IPS-NIHi7 (cell line): ENCODE data around the gene UBAC2.
A peak's percentile ranks its signal among the peaks of the same experiment; 100 is the strongest.
"Not testable (repeated sequence)": the region's sequence is repeated elsewhere in the genome, so short reads cannot be mapped to it uniquely, and the experiment has no call there.

Experiments
- DNase-seq: peaks from one replicate; pipeline ENCODE4 v3.0.0; 2012; ENCODE audit warnings: mixed read lengths; ENCODE audit errors: extremely low spot score

The UBAC2 gene

GRCh38 chr13:99249178-99249577 is 48.5 kb downstream of the UBAC2 start:
- not testable (repeated sequence) for DNase-seq

- DNase-seq, result not testable (repeated sequence)
These were observed 49.0 kb downstream of the UBAC2 start for GRCh38 chr13:99249606-99250005.

GRCh38 chr13:99250982-99251825 is 50.5 kb downstream of the UBAC2 start:
- DNase-seq, result no peak

- DNase-seq, result no peak
These were observed 51.3 kb downstream of the UBAC2 start for GRCh38 chr13:99251921-99252320.

- DNase-seq, result no peak
These were observed 54.2 kb downstream of the UBAC2 start for GRCh38 chr13:99254830-99255229.

GRCh38 chr13:99255271-99255670 is 54.6 kb downstream of the UBAC2 start:
- no peak for DNase-seq

GRCh38 chr13:99256283-99256682 is 55.6 kb downstream of the UBAC2 start:
- DNase-seq, result no peak

- no peak for DNase-seq
These were observed 56.1 kb downstream of the UBAC2 start for GRCh38 chr13:99256709-99257108.

- DNase-seq, result no peak
These were observed 56.6 kb downstream of the UBAC2 start for GRCh38 chr13:99257291-99257690.

GRCh38 chr13:99258210-99258860 is 57.7 kb downstream of the UBAC2 start, which contains the start of gene GPR18:
Gene GPR18 (minus strand): TSS chr13:99258379. CDS start chr13:99255872, 2,507 bp downstream.
- DNase-seq, result no peak

GRCh38 chr13:99258946-99259345 is 58.3 kb downstream of the UBAC2 start:
- DNase-seq, result no peak

- no peak for DNase-seq
These were observed 59.6 kb downstream of the UBAC2 start for GRCh38 chr13:99260216-99260615.

- DNase-seq, result no peak
These were observed 60.4 kb downstream of the UBAC2 start for GRCh38 chr13:99261059-99261458.

GRCh38 chr13:99263126-99263785 is 62.6 kb downstream of the UBAC2 start:
- DNase-seq, result no peak

- DNase-seq, result no peak
These were observed 63.4 kb downstream of the UBAC2 start for GRCh38 chr13:99264051-99264450.

- DNase-seq, result no peak
These were observed 64.6 kb downstream of the UBAC2 start for GRCh38 chr13:99265162-99265800.

- peak; percentile 41 for DNase-seq
These were observed 65.3 kb downstream of the UBAC2 start for GRCh38 chr13:99265821-99266426.

- no peak for DNase-seq
These were observed 66.2 kb downstream of the UBAC2 start for GRCh38 chr13:99266827-99267226.

GRCh38 chr13:99267927-99268326 is 67.3 kb downstream of the UBAC2 start:
- DNase-seq, result no peak

- DNase-seq, result no peak
These were observed 68.2 kb downstream of the UBAC2 start for GRCh38 chr13:99268822-99269221.

GRCh38 chr13:99269627-99270241 is 69.1 kb downstream of the UBAC2 start:
- no peak for DNase-seq
